ENCODE data around the gene CLEC20A.

The CLEC20A gene

DNA sequence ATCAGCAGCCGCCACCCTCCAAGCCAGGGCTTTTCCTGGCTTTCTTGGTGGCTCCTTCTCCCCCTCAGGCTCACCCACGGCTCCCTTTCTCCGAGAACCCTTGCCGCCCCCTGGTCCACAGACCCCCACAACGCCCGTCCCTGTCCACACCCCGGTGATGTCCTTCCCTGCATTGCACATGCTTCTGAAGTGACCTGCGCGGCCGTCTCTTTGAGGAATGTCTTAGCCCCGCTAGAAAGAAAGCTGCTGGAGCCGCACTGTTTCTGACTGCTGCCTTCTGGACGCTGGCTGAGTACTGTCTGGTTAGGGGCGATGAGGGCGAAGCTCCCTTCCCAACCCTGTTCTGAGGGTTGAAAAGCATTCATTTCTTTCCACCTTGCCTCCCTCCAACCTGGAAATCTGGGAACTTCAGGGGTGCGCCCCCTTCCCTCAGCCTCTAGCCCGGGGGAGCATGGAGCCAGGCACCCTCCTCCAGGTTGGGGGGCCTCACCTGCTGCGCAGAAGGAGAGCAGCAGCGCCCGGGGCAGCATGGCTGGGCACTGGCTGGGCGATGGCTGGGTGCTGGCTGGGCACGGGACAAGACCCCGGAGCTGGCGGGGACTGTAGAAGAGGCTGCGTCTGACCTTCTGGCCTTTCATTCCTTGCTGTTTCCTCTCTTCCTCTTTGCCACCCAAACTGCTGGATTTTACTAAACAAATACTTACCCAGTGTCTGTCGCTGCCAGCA, at the start of gene CLEC20A:
Gene CLEC20A, minus strand, starts transcription at position 555 of the 726 bp plus-strand sequence. Its CDS starts 25 bp downstream, at position 530.
- no peak for DNase-seq

DNA sequence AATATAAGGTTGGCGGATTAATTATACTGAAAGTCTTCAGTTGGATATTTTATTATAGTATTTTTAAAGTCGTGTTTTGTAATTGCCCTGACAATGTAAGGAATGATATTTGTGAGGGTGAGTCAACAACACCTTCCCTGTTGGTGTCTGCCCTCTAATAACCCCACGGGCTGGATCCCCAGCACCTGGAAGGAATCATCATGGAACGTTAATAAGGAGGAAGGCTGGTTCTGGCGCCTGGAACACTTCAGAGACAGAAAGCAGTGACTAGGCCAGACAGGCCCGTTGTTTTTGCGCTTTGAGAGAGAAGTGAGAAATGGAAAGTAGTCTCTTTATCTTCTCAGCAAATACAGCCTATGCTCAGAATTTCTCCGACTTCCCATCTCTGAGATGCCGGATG, 47.8 kb upstream of the CLEC20A start:
- DNase-seq = no peak

DNA sequence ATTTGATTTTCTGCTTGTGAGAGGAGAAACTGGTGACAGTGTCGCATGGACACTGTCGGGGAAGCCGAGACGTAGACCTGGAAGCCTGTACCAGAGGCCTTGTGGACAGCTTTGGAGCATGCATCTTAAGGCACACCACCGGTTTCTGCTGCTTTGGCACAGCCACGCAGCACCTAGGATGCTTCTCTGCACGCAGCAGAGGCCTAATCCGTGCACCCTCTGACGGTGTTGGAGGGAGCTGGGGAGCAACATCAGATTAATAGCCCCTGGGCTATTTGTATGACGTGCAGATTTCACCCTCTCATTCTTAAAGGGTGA, 46.5 kb upstream of the CLEC20A start:
- peak; percentile 87 for DNase-seq

DNA sequence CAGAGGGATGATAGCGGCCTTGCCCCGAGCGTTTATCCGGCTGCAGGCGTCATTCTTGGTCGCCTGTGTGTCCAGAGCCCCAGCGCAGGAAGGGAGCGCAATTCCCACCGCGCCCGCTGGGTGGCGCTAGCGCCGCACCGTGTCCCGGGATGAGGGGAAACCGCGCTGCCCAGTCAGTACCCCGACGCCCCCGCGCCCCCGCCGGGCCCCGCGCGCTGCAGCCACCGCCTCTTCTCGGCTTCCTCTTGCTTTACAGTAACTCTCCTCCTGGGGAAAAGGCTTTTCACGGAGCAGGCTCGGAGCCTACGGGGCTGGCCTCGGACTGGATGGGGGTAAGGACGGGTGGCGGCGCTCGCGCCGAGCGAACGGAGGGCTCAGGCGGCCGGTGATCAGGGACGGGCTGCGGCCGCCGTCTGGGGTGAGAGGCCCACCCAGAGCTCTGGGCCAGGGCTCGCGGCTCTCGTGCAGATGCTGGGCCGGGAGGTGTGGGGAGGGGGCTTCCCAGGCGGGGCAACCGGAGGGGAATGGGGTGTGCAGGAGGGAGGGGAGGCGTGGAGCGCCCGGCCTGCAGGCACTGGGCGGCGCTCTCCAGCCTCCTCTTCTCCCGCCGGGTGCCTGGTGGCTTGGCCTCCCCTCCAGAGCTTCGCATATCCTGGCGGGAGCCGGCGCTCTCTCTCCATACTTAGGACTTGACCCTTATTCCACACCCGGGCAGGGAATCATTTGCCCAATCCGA, 46.0 kb upstream of the CLEC20A start:
- DNase-seq = peak; percentile 91

DNA sequence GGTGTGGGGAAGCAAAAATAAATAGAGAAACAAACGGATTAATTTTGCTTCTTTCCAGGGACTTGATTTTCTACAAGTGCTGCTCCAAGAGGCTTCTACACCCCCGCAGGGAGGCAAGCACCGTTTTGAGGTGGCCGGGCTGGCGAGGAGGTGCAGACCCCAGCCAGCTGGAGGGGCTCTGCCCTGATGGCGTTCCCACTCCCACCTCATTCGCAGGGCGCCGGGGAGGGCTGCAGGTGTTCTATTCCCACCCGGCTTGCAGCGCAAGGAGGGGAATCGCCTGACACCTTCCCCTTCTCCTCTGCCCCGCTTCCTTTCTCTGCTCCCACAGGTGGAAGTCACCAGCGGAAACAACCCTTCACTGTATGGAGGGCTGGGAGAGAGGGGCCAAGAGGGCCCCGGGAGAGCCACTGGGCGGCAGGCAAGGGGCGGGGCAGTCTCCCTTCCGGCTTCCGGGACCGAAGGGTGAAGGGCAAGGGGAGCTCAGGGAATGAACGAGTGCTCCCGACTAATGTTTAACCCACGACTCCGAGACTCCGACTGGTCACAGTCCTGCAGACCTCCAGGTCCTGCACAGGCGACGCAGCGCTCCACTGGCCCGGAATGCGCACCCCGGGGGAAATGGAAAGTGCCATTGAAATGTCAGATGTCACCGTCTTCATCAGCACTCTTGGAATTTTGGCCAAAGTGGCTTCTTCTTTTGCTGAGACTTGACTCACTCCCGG, 45.2 kb upstream of the CLEC20A start:
- peak; percentile 60 for DNase-seq

DNA sequence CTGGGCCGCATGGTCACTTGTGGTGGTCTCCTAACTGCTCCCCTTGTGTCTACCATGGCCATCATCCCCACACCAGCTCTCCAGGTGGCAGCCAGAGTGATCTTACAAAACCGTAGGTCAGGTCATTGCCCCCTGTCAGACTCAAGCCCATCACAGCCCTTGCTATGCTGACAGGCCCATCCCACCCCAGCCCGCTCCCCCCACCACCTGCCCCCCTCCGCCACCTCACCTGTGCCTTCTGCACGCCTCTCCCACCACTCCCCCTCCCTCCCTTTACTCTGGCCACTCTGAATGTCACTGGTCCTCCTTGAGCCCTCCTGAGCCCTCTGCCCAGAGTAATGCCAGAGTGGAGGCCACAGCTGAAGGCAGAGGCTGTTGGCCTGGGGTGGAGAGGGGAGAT, 44.6 kb upstream of the CLEC20A start:
- DNase-seq = no peak

DNA sequence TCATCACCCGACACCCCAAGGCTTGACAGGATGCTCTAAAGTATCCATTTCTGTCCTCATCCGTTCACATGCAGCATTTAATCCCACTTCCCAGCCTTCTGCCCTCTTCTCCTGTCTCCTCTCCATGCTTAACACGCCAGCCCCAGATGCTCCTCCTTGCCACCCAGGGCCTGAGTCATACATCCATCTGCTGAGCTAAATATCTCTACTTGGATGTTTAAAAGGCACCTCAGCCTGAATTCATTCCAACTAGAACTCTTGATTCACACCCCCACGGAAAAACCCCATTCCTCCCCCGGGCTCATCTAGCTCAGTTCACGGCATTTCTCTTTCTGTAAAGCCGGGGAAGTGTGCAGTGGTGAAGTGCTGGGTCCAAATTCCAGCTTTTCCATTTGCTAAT, 43.9 kb upstream of the CLEC20A start:
- DNase-seq = peak; percentile 74

DNA sequence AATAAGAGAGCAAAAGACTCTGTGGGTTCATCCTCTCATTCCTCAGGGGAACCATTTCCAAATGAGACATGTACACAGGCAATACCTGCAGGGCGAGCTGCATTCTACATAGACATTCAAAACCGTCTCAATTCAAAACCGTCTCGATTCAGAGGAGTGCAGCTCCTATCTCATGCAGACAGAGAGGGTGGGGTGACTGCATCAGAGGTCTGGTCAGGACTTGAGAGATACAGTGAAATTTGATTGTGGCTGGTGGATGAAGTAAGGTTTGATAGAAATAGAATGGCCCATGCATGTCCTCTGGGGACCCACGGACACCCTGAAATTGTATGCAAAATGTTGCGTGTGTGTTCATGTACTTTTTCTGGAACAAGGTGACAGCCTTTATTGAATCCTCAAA, 43.4 kb upstream of the CLEC20A start:
- DNase-seq = no peak

DNA sequence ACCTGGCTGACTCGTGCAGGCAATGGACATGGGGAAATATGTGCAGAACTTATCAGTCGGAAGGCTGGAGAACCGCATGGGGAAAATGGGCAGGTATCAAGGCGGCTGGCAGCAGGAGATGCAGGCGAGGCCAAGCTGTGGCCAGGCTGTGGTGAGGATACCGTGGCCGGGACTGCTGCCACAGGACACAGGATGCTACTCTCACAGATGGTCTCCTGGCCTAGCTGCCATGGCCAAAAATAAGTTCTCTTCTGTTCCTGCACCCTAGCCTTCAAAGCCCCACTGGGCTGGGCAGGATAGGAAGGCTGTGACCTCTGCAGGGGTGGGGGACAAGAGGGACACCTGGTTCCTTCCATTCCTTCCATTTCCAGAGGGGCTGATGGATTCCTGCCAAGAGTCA, 42.5 kb upstream of the CLEC20A start:
- DNase-seq = no peak

DNA sequence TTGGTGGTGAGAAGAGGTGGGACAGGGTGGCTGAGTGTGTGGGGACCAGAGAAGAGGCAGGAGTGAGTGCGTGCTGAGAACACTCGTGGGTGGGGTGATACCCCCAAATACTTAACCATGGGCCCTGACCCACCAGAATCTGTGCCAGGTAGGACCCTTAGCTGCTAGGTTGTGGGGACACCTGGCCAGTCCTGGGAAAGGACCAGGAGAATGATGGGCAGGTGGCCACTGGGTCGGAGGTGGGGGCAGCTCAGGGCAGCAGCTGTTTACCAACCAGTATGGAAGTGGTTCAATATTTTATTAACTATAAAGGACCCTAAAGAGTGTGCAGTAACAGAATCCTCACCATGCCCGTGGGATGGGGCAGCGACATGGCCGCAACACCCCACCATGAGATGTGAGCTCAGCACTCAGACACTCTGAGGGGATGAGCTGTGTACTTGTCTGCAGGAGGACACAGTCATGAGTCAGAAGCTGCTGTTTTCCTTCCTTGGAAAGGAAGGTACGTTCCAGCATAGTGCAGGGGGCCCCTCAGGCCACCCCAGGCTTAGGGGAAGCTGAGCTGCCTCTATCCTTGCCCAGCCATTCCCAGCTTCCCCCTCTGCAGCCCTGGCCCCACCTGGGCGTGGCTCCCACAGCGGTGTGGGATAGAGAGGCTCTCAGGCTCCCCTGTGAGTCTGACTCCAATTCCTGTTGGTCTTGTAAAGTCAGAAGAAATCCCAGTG, 41.6 kb upstream of the CLEC20A start:
- no peak for DNase-seq

DNA sequence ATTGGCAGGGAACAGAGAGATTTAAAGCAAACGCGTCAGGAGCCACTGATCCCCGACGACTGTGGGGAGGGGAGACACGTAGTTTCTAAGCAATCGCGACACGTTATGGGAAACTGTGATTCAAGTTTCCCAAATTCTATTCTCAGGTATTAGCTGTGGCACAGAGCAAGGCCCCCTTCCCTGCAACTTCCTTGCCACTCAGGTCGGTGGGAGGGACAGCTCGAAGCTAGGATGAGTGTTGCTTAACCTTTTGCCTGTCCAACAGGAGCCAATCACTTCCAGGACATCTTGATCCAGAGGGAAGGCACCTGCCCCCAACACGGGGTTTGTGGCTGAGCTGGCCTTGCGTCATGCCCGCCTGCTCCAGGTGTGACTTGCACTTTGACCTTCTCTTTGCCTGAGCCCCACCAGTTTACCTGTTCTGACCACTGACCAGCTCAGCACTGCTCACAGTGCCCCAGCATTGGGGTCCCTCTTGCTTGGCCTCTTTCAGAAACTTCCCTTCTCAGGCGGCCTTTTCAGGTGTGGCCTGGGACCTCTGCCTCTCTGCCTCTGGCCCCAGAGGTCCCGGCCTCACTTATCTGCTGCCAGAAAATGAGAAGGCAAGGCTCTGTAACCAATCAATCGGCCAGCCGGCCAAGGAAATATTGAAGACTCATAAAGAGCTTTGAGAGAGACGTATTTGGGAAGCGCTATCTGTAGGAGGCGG, 40.8 kb upstream of the CLEC20A start:
- no peak for DNase-seq

DNA sequence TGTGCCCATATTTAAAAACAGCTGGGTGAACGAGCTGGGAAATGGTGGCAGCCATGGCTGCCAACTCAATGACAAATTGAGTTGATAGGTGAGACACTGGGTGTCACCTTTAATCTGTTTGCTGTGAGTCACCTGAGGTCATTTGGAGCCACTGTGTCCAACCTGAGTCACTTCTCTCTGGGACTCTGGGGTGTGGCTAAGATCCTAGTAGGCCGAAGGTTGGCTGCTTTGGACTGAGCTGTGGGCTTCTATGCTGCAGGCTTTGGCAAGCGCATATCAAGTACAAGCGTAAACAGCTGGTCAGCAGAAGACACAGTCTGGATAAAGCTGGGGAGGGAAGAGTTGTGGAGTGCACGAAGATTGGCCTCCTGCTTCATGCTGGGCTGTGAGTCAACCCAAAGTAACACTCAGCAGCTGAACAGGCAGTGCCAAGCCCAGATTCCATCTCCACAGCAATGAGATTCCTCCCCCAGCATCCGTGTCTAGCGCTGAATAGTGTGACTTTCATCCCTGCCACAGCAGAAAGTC, 40.1 kb upstream of the CLEC20A start:
- no peak for DNase-seq

DNA sequence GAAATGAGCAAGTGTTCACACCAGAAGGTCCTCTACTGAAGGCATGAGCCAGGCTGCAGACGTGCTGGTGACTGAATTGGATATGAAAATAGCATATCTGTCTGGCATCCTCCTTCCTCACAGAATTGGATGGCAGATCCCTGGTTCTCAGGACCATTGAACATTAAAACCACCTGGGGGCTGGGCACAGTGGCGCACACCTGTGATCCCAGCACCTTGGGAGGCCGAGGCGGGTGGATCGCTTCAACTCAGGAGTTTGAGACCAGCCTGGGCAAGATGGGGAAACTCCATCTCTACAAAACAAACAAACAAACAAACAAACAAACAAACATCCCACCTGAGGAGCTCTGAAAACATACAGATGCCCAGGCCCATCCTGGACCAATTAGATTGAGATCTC, 39.6 kb upstream of the CLEC20A start:
- DNase-seq = no peak

DNA sequence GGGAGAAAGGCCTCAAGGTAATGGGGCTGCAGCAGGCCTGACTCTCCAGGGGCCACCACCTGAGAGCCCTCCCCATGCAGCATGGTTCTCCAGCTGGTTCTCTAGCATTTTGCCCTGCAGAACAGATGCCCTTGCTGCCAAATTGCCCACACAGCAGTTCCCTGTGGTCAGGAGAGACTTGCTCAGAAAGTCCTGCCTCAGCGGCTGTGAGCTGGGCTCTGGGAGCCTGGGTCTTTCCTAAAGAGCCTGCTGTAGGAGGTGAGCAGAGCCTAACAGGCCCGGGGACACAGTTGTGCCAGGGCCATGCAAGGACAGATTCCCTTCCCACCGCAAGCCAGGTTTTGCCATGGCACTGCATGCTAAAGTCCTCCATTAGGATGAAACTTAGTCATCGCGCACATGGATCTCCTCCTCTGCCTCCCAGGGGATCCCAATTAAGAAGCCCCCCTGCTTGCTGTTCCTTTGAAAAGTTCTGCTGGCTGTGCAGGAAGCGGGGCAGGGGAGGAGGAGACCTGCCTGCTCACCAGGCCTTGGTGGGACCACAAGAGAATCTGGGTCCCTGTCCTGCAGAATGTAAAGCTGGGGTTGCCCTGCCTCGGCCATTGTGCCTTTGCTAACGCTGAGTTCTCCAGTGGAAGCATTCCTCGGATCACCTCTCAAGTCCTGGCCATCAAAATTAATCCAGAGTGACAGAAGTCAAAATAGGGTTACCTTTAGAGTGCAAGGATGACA, 37.5 kb upstream of the CLEC20A start:
- DNase-seq = no peak

DNA sequence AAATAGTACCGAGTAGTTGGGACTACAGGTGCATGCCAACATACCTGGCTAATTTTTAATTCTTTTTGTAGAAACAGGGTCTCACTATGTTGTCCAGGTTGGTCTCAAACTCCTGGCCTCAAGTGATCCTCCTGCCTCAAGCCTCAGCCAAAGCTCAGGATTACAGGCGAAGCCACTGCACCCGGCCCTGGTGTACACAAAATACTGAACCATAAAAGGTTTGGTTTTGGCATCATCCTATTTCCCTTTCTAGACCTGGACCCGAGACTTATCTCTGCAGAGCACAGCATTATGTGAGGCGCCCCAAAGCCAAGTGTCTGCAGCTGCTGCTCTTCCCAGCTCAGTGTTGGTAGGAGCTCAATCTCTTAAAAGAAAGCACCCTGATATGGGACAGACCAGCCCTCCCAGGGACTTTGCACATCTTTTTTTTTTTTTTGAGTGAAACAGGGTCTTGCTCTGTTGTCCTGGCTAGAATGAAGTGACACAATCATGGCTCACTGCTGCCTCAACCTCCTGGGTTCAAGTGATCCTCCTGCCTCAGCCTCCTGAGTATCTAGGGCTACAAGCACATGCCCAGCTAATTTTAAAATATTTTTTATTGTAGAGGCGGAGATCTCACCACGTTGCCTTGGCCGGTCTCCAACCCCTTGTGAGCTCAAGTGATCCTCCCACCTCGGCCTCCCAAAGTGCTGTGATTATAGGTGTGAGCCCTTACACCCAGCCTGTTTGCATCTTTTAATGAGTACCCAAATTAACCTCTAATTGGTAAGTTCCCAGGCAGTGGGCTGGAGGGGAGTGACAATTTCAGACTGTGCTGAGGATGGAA, 36.6 kb upstream of the CLEC20A start:
- no peak for DNase-seq

DNA sequence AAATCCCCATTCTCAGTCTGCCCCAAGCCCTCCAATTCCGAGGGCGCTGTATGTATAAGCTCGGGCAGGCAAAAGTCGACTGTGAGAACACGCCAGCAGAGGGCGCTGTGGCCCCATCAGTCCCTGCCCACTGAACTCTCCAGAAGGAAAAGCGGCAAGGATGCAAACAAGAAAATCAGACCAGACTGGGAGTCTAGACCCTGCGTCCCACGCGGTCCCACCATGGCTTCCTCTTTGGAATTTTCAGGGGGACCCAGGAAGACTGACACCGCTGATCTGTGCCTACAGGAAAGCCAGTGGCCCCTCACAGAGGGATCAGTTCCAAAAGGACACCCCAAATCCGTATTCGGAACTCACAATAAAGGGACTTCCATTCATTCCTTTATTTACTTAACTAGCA, 35.6 kb upstream of the CLEC20A start:
- DNase-seq = peak; percentile 93

DNA sequence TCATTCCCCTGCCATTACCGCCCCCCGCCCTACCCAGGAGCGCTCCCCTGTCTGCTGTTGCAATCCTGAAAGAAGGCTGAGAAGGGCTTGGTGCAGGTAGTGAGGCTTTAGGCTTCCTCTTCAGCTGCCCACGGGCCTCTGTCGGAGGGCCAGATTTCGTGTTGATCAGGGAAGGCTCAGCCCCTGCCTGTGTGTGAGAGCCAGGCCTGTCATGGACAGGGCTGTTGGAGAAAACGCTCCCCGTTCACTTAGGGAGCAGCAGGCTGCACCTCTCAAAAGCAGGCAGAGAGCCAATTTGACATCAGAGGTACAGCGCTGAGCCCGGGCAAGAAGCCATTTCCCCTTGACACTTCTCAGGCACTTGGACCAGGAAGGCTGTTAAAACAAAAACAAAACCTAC, 35.1 kb upstream of the CLEC20A start:
- no peak for DNase-seq

DNA sequence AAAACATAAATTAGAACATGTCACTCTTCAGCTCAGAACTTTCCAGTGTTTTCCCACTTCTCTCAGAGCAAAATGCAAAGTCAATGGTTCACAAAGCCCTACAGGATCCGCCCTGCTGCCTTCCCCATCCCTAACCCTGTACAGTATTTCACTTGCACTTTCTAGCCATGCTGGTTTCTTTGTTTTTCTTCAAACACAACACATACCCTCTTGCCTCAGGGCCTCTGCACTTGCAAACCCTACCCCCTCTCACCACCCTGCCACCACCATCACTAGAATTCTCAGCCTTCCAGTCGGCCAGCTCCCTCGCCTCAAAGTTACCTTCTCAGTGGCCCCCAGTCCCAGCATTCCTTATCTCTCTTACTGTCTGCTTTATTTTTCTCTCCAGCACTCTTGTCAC, 33.7 kb upstream of the CLEC20A start:
- no peak for DNase-seq

DNA sequence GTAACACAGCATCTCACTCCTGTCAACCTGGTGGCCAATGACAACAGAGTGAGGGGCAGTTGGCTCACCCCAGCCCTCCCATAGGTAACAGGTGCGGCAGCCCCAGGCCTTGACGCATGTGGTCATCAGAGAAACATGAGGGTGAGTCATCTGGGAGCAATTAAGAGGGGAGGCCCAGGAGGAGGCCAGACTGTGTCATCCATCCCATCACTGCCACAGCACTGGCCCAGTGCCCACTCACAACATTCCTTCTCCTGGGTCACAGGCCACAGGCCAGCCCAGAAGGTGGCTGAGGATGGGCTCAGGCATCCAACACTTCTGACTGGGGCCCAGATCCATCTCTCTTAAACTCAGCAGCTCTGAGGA, 33.3 kb upstream of the CLEC20A start:
- DNase-seq = no peak

DNA sequence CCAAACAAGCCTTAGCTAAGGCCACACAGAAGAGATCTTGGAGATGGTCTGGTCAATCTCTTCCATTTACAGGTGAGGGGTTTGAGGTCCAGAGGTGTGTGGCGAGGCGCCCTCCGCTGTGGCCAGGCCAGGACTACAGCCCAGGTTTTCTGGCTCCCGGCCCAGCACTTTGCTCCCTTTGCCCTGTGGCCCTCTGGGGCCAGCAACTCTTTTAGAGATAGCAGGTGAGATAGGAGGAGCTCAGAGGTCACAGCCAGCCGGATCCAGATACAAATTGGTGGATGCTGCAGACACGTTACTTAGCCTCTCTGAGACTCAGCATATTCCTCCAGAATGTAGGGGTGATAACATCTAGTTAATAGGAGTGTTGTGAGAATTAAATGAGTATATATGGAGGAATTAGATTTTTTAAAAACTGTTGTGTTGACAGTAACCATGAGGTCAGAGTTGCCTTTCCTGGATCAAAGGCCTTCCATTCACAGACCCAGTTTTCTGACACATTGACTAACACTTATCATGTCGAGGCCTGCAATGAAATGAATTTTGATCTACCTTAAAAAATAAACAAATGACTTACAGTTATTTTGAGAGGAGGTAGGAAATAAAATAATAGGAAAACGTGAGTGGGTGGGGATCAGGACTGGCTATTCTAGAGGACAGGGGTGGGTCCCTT, 32.7 kb upstream of the CLEC20A start:
- no peak for DNase-seq

Data from NCI-H82 (cell line).